ENCODE measurements around the gene ANKS3. TPM values are rescaled to one million over a fixed set of nuclear protein-coding genes. Genes with fewer than 3 reads are reported as not detected.

Gene ANKS3
- total RNA-seq, 1 experiment from 2014 or later = 25.5 TPM

GRCh38 chr16:4760221-4760910, 26.3 kb upstream of the ANKS3 start:
- Histone ChIP-seq H3K79me2 (ENCODE audit: insufficient read depth, low read length) (peaks cover 9% of the 10 kb centered on the region; the same call in 1 of the 2 replicates), H3K4me2 (ENCODE audit: low read length) (no peak overlapping the region), H3K4me1 (ENCODE audit: control insufficient read depth in 1 of 2, insufficient read depth in 2 of 2, low read length in 2 of 2) (no peaks in the 10 kb centered on the region), H4K20me1 (ENCODE audit: insufficient read depth) (no peaks in the 10 kb centered on the region), H3K36me3 (ENCODE audit: control insufficient read depth in 1 of 2, insufficient read depth in 2 of 2, low read length in 2 of 2) (peaks cover 15 to 41% of the 10 kb centered on the region in 2 experiments; a peak in 3 of 4 replicates), H3K9ac (ENCODE audit: low read length) (no peak overlapping the region), H2AFZ (ENCODE audit: low read depth, low read length, poor library complexity, severe bottlenecking) (no peak overlapping the region), H3K27me3 (ENCODE audit: insufficient read depth, low read length) (no peaks in the 10 kb centered on the region), H3K9me2 (ENCODE audit: insufficient read depth) (no peaks in the 10 kb centered on the region), H3K27ac (ENCODE audit: low read depth, low read length) (no peak overlapping the region), H3K4me3 (replicated peaks in 1 of 2; ENCODE audit: low read depth in 1 of 2, low read length in 2 of 2) (no peak overlapping the region), H3K9me3 (ENCODE audit: control insufficient read depth in 1 of 2, insufficient read depth in 1 of 2, low read depth in 1 of 2, low read length in 2 of 2) (peaks cover 0 to 4% of the 10 kb centered on the region in 2 experiments; a peak in 1 of 4 replicates)
- BruUV-seq (replicated peaks) = no TSS peak
- DNase-seq (ENCODE audit: low read depth, low spot score) = no peak
- intact Hi-C loops (cut with micrococcal nuclease) = no loop called here
- ATAC-seq = no peak; the same call in 1 of the 2 replicates
- TF ChIP-seq POLR2A (IDR thresholded peaks at IDR 0.05; ENCODE audit: borderline replicate concordance, extremely low read depth, insufficient read depth, insufficient read length) (no peak), CEBPB (IDR thresholded peaks at IDR 0.05; ENCODE audit: low read depth) (no peak), FOSL1 (IDR thresholded peaks at IDR 0.05; ENCODE audit: low read depth) (no peak), EZH2 (IDR thresholded peaks at IDR 0.05) (no peak), TCF7L2 (IDR thresholded peaks at IDR 0.05; ENCODE audit: borderline replicate concordance, extremely low read depth, insufficient read depth, insufficient read length) (no peak), REST (IDR thresholded peaks at IDR 0.05; ENCODE audit: low read depth) (no peak), MAX (IDR thresholded peaks at IDR 0.05) (no peak), POLR2AphosphoS5 (IDR thresholded peaks at IDR 0.05; ENCODE audit: low read depth, low read length) (no peak), JUND (IDR thresholded peaks at IDR 0.05) (no peak), EZH2phosphoT487 (IDR thresholded peaks at IDR 0.05; ENCODE audit: borderline replicate concordance) (no peak), ATF3 (IDR thresholded peaks at IDR 0.05) (no peak), ZBTB33 (IDR thresholded peaks at IDR 0.05; ENCODE audit: extremely low read depth, insufficient replicate concordance, low read length) (no peak), CTCF (IDR thresholded peaks at IDR 0.05 in 2 of 3, conservative IDR thresholded peaks at IDR 0.05 in 1 of 3; ENCODE audit: borderline replicate concordance in 1 of 3, insufficient read depth in 1 of 3, low read depth in 2 of 3, low read length in 2 of 3) (no peak), ZFX (IDR thresholded peaks at IDR 0.05) (no peak)
- ChIA-PET CTCF (no interaction called here), POLR2A (no interaction called here), RAD21 (ENCODE audit: low non-redundant PET in 1 of 2, low total read pairs in 2 of 2, uncharacterized antibody in 2 of 2, unreplicated experiment in 2 of 2) (no interaction called here)
